MM.1S (cell line): Measurements from ENCODE around the gene SH3RF1.

Experiments used
- EZH2 ChIP-seq: fragments of 300-600 bp; sonication (generic); optimal IDR thresholded peaks from 2 replicates; pipeline ENCODE3; 2017; ENCODE audit warnings: low read depth, mild to moderate bottlenecking, antibody characterized with exemption, low read length, mixed read lengths
- EZH2phosphoT487 ChIP-seq: fragments of 300-600 bp; sonication (generic); IDR thresholded peaks from 2 replicates; pipeline ENCODE4 v1.6.1; 2018; ENCODE audit warnings: antibody characterized with exemption, low read length

- TF ChIP-seq EZH2: no peak
- TF ChIP-seq EZH2phosphoT487: no peak
Measured at GRCh38 chr4:169116270-169116901, 154.4 kb downstream of the SH3RF1 start.
